ENCODE results near the gene CLN6. TPM values are rescaled to one million over a fixed set of nuclear protein-coding genes. Genes with fewer than 3 reads are reported as not detected.
A peak's percentile ranks its signal among the peaks of the same experiment; 100 is the strongest.

The CLN6 gene
- total RNA-seq, 2 experiments from 2014 or later, result 8.0 to 8.1 TPM

DNA sequence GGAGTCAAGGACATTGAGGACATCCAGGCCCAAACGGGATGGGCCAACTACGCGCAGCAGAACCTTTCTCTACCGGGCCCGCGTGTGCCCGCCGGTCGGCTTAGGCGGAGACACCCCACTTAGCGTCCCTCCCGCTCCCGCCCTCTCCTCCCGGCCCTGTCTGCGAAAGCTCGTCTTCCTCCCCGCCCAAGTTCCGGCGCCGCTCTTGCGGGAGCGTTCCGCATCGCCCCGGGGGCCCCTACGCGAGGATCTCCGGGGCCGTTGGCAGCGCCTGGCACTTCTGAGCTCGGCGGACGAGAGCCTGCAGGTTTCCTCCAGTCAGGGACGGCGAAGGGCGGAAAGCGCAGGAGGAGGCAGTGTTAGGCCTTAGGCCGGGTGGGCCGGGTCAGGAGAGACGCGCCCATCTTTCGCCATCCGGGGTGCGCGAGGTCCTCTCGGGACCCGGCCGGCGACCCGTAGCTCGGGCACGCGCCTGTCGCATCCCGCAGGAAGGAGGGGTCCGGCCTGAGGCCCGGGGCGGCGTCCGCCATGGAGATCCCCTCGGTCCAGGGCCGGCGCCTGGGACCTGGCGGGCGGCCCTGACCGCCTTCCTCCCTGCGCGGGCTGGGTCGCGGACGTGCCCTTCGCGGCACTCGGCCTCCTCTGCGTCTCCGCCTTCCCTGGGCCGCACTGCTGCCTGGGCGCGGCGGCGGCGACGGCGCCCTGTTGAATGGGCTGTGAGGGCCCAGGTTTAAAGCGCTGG is 48.2 kb upstream of the CLN6 start, which contains the start of gene FEM1B:
FEM1B (plus strand) TSS at position 143 of the 742 bp plus-strand sequence. CDS start 673 bp downstream, outside the sequence.
- Mint-ChIP-seq H3K27me3 (no peaks in the 10 kb centered on the region), H3K4me3 (peak within 1 kb of the TSS; percentile 98), H3K36me3 (ENCODE audit: low read depth) (peaks cover 34% of the 10 kb centered on the region), H3K9me3 (no peaks in the 10 kb centered on the region), H3K4me1 (ENCODE audit: low read depth) (peaks cover 58% of the 10 kb centered on the region), H3K27ac (peak within 1 kb of the TSS; percentile 99)
- TF ChIP-seq, protein P1, sequence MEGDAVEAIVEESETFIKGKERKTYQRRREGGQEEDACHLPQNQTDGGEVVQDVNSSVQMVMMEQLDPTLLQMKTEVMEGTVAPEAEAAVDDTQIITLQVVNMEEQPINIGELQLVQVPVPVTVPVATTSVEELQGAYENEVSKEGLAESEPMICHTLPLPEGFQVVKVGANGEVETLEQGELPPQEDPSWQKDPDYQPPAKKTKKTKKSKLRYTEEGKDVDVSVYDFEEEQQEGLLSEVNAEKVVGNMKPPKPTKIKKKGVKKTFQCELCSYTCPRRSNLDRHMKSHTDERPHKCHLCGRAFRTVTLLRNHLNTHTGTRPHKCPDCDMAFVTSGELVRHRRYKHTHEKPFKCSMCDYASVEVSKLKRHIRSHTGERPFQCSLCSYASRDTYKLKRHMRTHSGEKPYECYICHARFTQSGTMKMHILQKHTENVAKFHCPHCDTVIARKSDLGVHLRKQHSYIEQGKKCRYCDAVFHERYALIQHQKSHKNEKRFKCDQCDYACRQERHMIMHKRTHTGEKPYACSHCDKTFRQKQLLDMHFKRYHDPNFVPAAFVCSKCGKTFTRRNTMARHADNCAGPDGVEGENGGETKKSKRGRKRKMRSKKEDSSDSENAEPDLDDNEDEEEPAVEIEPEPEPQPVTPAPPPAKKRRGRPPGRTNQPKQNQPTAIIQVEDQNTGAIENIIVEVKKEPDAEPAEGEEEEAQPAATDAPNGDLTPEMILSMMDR (IDR thresholded peaks at IDR 0.05), result no peak
- ATAC-seq (ENCODE audit: poor library complexity), result peak; percentile 76
- H3K9me3 ChIP-seq (ENCODE audit: control insufficient read depth in 1 of 2, insufficient read depth in 1 of 2, low read length in 2 of 2), result no peaks in the 10 kb centered on the region
- H3K4me3 ChIP-seq (ENCODE audit: low read length), result peak within 1 kb of the TSS; percentile 67
- peak; percentile 80 to 96 (median 85) for DNase-seq
- peaks cover 36% of the 10 kb centered on the region for H3K4me1 ChIP-seq (ENCODE audit: insufficient read depth, low read length)
- H3K27ac ChIP-seq (ENCODE audit: low read depth in 1 of 2, low read length in 2 of 2), result peak within 1 kb of the TSS; percentile 91 to 94
- no peaks in the 10 kb centered on the region for H3K27me3 ChIP-seq (ENCODE audit: control insufficient read depth in 1 of 2, insufficient read depth in 2 of 2, low read length in 2 of 2)
- intact Hi-C loops (cut with DNase I, micrococcal nuclease), result loop anchor here (1.0 to 10.0 kb wide), 10 partner anchors 15 to 1770 kb away; partner anchors contain the start of genes PIAS1 (in 2 of the 2), C15orf61 (in 1 of the 2), CLN6 (in 1 of the 2) and MAP2K5 (in 1 of the 2)
- ChIA-PET POLR2A (interaction anchor here (0.6 to 4.3 kb wide), 28 partner anchors 9 to 1175 kb away, joined by 3 to 57 read pairs (median 6); partner anchors contain the start of genes ANP32A, CLN6, PIAS1 and RPLP1), CTCF (interaction anchor here (0.6 to 3.2 kb wide), 8 partner anchors 18 to 437 kb away, joined by 3 to 21 read pairs (median 5); partner anchors contain the start of gene CLN6)
- H3K36me3 ChIP-seq (ENCODE audit: insufficient read depth, low read length), result no peaks in the 10 kb centered on the region

DNA sequence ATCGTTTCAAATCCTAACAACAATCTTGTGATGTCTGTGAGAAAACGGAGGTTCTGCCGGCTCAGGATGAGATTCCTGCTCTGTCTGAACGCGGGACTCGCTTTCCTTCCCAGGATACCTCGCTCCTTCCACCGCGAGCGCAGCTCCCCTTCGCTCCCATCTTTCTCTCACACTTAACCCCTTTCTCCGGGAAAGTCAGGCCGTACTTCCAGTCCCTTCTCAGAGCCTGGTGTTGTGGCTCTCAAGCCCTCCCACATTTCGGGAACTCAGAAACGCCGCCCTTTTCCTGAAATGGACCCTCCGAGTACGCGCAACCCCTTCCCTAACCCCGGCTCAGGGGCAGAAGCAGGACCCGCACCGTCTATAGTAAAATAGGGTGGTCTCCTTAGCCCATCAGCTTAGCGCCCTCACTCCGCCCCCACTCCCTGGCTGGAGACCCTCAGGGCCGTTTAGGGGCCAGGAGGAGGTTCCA is 47.6 kb upstream of the CLN6 start:
- H3K36me3 ChIP-seq (ENCODE audit: insufficient read depth, low read length), result no peaks in the 10 kb centered on the region
- Mint-ChIP-seq H3K36me3 (ENCODE audit: low read depth) (peaks cover 31% of the 10 kb centered on the region), H3K9me3 (no peaks in the 10 kb centered on the region), H3K4me3 (peak overlapping the region; percentile 98), H3K4me1 (ENCODE audit: low read depth) (peaks cover 53% of the 10 kb centered on the region), H3K27ac (peak overlapping the region; percentile 99), H3K27me3 (no peaks in the 10 kb centered on the region)
- intact Hi-C loops (cut with DNase I, micrococcal nuclease), result loop anchor here (1.0 to 10.0 kb wide), 7 partner anchors 20 to 1770 kb away; partner anchors contain the start of genes PIAS1 (in 2 of the 2), C15orf61 (in 1 of the 2), CLN6 (in 1 of the 2) and MAP2K5 (in 1 of the 2)
- H3K4me1 ChIP-seq (ENCODE audit: insufficient read depth, low read length), result peaks cover 36% of the 10 kb centered on the region
- H3K27ac ChIP-seq (ENCODE audit: low read depth in 1 of 2, low read length in 2 of 2), result peak overlapping the region; percentile 91 to 94
- H3K4me3 ChIP-seq (ENCODE audit: low read length), result peak overlapping the region; percentile 67
- H3K27me3 ChIP-seq (ENCODE audit: control insufficient read depth in 1 of 2, insufficient read depth in 2 of 2, low read length in 2 of 2), result no peaks in the 10 kb centered on the region
- no peaks in the 10 kb centered on the region for H3K9me3 ChIP-seq (ENCODE audit: control insufficient read depth in 1 of 2, insufficient read depth in 1 of 2, low read length in 2 of 2)
- ATAC-seq (ENCODE audit: poor library complexity) (peak; percentile 8), DNase-seq (no peak)
- ChIA-PET CTCF (interaction anchor here (0.6 to 3.2 kb wide), 7 partner anchors 19 to 397 kb away, joined by 3 to 21 read pairs (median 6); partner anchors contain the start of gene CLN6), POLR2A (interaction anchor here (0.7 to 4.3 kb wide), 26 partner anchors 8 to 1176 kb away, joined by 3 to 57 read pairs (median 7); partner anchors contain the start of genes CLN6, PIAS1 and RPLP1)
- TF ChIP-seq, protein P1 (IDR thresholded peaks at IDR 0.05), result no peak

DNA sequence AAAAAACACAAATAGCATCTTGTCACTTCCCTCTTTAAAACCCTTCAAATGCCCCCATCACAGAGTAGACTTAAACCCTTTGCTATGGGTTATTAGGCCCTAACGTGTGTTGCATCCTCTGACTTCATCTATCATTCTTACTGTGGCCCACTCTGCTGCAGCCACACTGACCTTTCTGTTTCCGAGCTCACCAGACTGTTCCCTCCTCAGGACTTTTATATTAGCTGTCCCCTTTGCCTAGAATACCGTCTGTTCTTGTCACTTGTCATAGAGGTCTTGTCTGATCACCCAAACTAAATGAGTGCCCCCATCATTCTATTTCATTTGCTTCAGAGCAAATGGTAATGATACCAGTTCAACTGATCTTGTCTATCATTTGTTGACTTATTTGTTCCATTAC is 47.1 kb upstream of the CLN6 start:
- H3K36me3 Mint-ChIP-seq (ENCODE audit: low read depth), result peaks cover 26% of the 10 kb centered on the region
- TF ChIP-seq, protein P1 (IDR thresholded peaks at IDR 0.05), result no peak
- no peaks in the 10 kb centered on the region for H3K27me3 ChIP-seq (ENCODE audit: control insufficient read depth in 1 of 2, insufficient read depth in 2 of 2, low read length in 2 of 2)
- no peak for ATAC-seq (ENCODE audit: poor library complexity)
- peak overlapping the region; percentile 67 for H3K4me3 ChIP-seq (ENCODE audit: low read length)
- H3K4me1 Mint-ChIP-seq (ENCODE audit: low read depth), result peaks cover 48% of the 10 kb centered on the region
- ChIA-PET POLR2A (interaction anchor here (0.9 to 3.9 kb wide), 16 partner anchors 8 to 519 kb away, joined by 3 to 57 read pairs (median 8); partner anchors contain the start of gene CLN6), CTCF (interaction anchor here (2.6 to 3.2 kb wide), 2 partner anchors 24 to 30 kb away, joined by 10 to 21 read pairs; no protein-coding TSS in a partner anchor)
- peak overlapping the region; percentile 98 for H3K4me3 Mint-ChIP-seq
- H3K4me1 ChIP-seq (ENCODE audit: insufficient read depth, low read length), result peaks cover 31% of the 10 kb centered on the region
- no peak for DNase-seq
- H3K27ac Mint-ChIP-seq, result peak overlapping the region; percentile 99
- no peaks in the 10 kb centered on the region for H3K27me3 Mint-ChIP-seq
- intact Hi-C loops (cut with DNase I, micrococcal nuclease), result loop anchor here (1.0 to 10.0 kb wide), 7 partner anchors 20 to 1769 kb away; partner anchors contain the start of genes PIAS1 (in 2 of the 2), C15orf61 (in 1 of the 2), CLN6 (in 1 of the 2) and MAP2K5 (in 1 of the 2)
- no peaks in the 10 kb centered on the region for H3K9me3 ChIP-seq (ENCODE audit: control insufficient read depth in 1 of 2, insufficient read depth in 1 of 2, low read length in 2 of 2)
- no peaks in the 10 kb centered on the region for H3K36me3 ChIP-seq (ENCODE audit: insufficient read depth, low read length)
- H3K27ac ChIP-seq (ENCODE audit: low read depth in 1 of 2, low read length in 2 of 2), result peak overlapping the region; percentile 91 to 94
- H3K9me3 Mint-ChIP-seq, result no peaks in the 10 kb centered on the region
